ENCODE data around the gene SMAD6. TPM values are rescaled to one million over a fixed set of nuclear protein-coding genes. Genes with fewer than 3 reads are reported as not detected.

The SMAD6 gene
- total and polyA plus RNA-seq, 10 of the 15 experiments (the other 5 are each of a cell fraction or from before 2014, with no cell fraction given), result under 0.01 to 0.10 (median 0.03) TPM; not detected in 7

GRCh38 chr15:66774001-66774814, 72.2 kb downstream of the SMAD6 start:
- ChIA-PET CTCF (interaction anchor here (0.6 to 4.7 kb wide), 12 partner anchors 15 to 202 kb away, joined by 3 to 44 read pairs (median 4); no protein-coding TSS in a partner anchor), RAD21 (ENCODE audit: unreplicated experiment) (interaction anchor here (1.1 to 4.1 kb wide), 2 partner anchors 155 to 170 kb away, joined by 3 to 22 read pairs; no protein-coding TSS in a partner anchor), SMC1A (ENCODE audit: uncharacterized antibody, unreplicated experiment) (interaction anchor here (1.0 to 2.1 kb wide), 4 partner anchors 23 to 155 kb away, joined by 3 to 11 read pairs (median 4); no protein-coding TSS in a partner anchor), POLR2A (no interaction called here)
- Histone ChIP-seq H3K4me1 (ENCODE audit: control insufficient read depth, insufficient read depth, low read length) (no peaks in the 10 kb centered on the region), H3K36me3 (ENCODE audit: control insufficient read depth in 2 of 2, insufficient read depth in 2 of 2, low read length in 1 of 2) (no peaks in the 10 kb centered on the region), H2AFZ (ENCODE audit: control insufficient read depth, low read depth, low read length) (no peak overlapping the region), H3K4me2 (ENCODE audit: control insufficient read depth, insufficient read depth) (no peak overlapping the region), H3K9ac (ENCODE audit: control insufficient read depth, insufficient read depth, low read length) (no peak overlapping the region), H3K79me2 (ENCODE audit: control insufficient read depth, insufficient read depth, low read length) (no peaks in the 10 kb centered on the region), H3K4me3 (no peak overlapping the region), H3K27me3 (replicated peaks in 1 of 2; ENCODE audit: control insufficient read depth in 2 of 2, insufficient read depth in 2 of 2, low read length in 1 of 2) (no peaks in the 10 kb centered on the region), H3K27ac (ENCODE audit: control insufficient read depth, insufficient read depth) (no peak overlapping the region), H4K20me1 (ENCODE audit: control insufficient read depth, insufficient read depth) (no peaks in the 10 kb centered on the region), H3K9me3 (replicated peaks; ENCODE audit: control insufficient read depth, insufficient read depth, low read length) (no peaks in the 10 kb centered on the region)
- in situ Hi-C loops (cut with MboI), result loop anchor here (25.0 kb wide), 1 partner anchor 162 kb away; no protein-coding TSS in a partner anchor
- ATAC-seq (peak; percentile 98), FAIRE-seq (no peak), DNase-seq (ENCODE audit: low read depth, low spot score) (no peak)
- WGBS (ENCODE audit: insufficient coverage, insufficient replicate concordance, low lambda C conversion rate, missing lambda C conversion rate), result 31% methylated on average over 19 of the region's 19 CpGs
- intact Hi-C loops (cut with micrococcal nuclease; ENCODE audit: unreplicated experiment), result loop anchor here (1.0 to 5.0 kb wide), 4 partner anchors 72 to 171 kb away; partner anchors contain the start of gene SMAD6
- BruUV-seq (replicated peaks), result no TSS peak
- TF ChIP-seq, protein P1, sequence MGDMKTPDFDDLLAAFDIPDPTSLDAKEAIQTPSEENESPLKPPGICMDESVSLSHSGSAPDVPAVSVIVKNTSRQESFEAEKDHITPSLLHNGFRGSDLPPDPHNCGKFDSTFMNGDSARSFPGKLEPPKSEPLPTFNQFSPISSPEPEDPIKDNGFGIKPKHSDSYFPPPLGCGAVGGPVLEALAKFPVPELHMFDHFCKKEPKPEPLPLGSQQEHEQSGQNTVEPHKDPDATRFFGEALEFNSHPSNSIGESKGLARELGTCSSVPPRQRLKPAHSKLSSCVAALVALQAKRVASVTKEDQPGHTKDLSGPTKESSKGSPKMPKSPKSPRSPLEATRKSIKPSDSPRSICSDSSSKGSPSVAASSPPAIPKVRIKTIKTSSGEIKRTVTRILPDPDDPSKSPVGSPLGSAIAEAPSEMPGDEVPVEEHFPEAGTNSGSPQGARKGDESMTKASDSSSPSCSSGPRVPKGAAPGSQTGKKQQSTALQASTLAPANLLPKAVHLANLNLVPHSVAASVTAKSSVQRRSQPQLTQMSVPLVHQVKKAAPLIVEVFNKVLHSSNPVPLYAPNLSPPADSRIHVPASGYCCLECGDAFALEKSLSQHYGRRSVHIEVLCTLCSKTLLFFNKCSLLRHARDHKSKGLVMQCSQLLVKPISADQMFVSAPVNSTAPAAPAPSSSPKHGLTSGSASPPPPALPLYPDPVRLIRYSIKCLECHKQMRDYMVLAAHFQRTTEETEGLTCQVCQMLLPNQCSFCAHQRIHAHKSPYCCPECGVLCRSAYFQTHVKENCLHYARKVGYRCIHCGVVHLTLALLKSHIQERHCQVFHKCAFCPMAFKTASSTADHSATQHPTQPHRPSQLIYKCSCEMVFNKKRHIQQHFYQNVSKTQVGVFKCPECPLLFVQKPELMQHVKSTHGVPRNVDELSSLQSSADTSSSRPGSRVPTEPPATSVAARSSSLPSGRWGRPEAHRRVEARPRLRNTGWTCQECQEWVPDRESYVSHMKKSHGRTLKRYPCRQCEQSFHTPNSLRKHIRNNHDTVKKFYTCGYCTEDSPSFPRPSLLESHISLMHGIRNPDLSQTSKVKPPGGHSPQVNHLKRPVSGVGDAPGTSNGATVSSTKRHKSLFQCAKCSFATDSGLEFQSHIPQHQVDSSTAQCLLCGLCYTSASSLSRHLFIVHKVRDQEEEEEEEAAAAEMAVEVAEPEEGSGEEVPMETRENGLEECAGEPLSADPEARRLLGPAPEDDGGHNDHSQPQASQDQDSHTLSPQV (IDR thresholded peaks at IDR 0.05), result peak; percentile 44; the same call in 1 of the 2 replicates
- TF ChIP-seq ZSCAN29 (IDR thresholded peaks at IDR 0.05), result no peak
- TF ChIP-seq FOXK2 (IDR thresholded peaks at IDR 0.05), result no peak
- no peak for TF ChIP-seq POLR2A (IDR thresholded peaks at IDR 0.05; ENCODE audit: low read depth, low read length)
- no peak for TF ChIP-seq SMAD5 (IDR thresholded peaks at IDR 0.05; ENCODE audit: low read depth)
- TF ChIP-seq CEBPB (IDR thresholded peaks at IDR 0.05; ENCODE audit: borderline replicate concordance in 1 of 2, low read depth in 2 of 2, low read length in 2 of 2), result no peak
- TF ChIP-seq, protein P2, sequence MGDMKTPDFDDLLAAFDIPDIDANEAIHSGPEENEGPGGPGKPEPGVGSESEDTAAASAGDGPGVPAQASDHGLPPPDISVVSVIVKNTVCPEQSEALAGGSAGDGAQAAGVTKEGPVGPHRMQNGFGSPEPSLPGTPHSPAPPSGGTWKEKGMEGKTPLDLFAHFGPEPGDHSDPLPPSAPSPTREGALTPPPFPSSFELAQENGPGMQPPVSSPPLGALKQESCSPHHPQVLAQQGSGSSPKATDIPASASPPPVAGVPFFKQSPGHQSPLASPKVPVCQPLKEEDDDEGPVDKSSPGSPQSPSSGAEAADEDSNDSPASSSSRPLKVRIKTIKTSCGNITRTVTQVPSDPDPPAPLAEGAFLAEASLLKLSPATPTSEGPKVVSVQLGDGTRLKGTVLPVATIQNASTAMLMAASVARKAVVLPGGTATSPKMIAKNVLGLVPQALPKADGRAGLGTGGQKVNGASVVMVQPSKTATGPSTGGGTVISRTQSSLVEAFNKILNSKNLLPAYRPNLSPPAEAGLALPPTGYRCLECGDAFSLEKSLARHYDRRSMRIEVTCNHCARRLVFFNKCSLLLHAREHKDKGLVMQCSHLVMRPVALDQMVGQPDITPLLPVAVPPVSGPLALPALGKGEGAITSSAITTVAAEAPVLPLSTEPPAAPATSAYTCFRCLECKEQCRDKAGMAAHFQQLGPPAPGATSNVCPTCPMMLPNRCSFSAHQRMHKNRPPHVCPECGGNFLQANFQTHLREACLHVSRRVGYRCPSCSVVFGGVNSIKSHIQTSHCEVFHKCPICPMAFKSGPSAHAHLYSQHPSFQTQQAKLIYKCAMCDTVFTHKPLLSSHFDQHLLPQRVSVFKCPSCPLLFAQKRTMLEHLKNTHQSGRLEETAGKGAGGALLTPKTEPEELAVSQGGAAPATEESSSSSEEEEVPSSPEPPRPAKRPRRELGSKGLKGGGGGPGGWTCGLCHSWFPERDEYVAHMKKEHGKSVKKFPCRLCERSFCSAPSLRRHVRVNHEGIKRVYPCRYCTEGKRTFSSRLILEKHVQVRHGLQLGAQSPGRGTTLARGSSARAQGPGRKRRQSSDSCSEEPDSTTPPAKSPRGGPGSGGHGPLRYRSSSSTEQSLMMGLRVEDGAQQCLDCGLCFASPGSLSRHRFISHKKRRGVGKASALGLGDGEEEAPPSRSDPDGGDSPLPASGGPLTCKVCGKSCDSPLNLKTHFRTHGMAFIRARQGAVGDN (IDR thresholded peaks at IDR 0.05), result no peak
- TF ChIP-seq RAD51 (IDR thresholded peaks at IDR 0.05), result no peak
- TF ChIP-seq, protein P3, sequence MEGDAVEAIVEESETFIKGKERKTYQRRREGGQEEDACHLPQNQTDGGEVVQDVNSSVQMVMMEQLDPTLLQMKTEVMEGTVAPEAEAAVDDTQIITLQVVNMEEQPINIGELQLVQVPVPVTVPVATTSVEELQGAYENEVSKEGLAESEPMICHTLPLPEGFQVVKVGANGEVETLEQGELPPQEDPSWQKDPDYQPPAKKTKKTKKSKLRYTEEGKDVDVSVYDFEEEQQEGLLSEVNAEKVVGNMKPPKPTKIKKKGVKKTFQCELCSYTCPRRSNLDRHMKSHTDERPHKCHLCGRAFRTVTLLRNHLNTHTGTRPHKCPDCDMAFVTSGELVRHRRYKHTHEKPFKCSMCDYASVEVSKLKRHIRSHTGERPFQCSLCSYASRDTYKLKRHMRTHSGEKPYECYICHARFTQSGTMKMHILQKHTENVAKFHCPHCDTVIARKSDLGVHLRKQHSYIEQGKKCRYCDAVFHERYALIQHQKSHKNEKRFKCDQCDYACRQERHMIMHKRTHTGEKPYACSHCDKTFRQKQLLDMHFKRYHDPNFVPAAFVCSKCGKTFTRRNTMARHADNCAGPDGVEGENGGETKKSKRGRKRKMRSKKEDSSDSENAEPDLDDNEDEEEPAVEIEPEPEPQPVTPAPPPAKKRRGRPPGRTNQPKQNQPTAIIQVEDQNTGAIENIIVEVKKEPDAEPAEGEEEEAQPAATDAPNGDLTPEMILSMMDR (IDR thresholded peaks at IDR 0.05 in 2 of 3, conservative IDR thresholded peaks at IDR 0.05 in 1 of 3; ENCODE audit: control insufficient read depth in 2 of 3, extremely low read depth in 1 of 3, insufficient read depth in 1 of 3, low read depth in 3 of 3, low read length in 3 of 3), result peak; percentile 66 to 87 (median 82)
- TF ChIP-seq, protein P4, sequence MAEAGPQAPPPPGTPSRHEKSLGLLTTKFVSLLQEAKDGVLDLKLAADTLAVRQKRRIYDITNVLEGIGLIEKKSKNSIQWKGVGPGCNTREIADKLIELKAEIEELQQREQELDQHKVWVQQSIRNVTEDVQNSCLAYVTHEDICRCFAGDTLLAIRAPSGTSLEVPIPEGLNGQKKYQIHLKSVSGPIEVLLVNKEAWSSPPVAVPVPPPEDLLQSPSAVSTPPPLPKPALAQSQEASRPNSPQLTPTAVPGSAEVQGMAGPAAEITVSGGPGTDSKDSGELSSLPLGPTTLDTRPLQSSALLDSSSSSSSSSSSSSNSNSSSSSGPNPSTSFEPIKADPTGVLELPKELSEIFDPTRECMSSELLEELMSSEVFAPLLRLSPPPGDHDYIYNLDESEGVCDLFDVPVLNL (IDR thresholded peaks at IDR 0.05; ENCODE audit: low read depth, low read length), result no peak
- no peak for TF ChIP-seq ATF7 (IDR thresholded peaks at IDR 0.05; ENCODE audit: low read depth)

Measured in GM12878 (cell line).